MCF 10A (cell line): ENCODE data around the gene XPO6. TPM values are rescaled to one million over a fixed set of nuclear protein-coding genes. Genes with fewer than 3 reads are reported as not detected.

Experiments
- BruUV-seq: library from RNA; stranded (reverse); fragments of 400-500 nt; replicated peaks from 2 replicates; lab custom pipeline; 2021; lab: Mats Ljungman, UMichigan
- CTCF ChIA-PET: fragments of 300-600 bp; sonication (Branson Sonifier 250); formaldehyde crosslinking; extraction: SDS; loops from one replicate; lab custom pipeline; 2021; ENCODE audit warnings: antibody characterized with exemption, inconsistent platforms; lab: Yijun Ruan, JAX
- POLR2A ChIA-PET: fragments of 300-600, 350-650 bp; sonication (Branson Sonifier 250); formaldehyde crosslinking; extraction: SDS; loops from one replicate; lab custom pipeline; 2020; ENCODE audit warnings: antibody characterized with exemption, inconsistent platforms; lab: Yijun Ruan, JAX
- DNase-seq: peaks from one replicate; pipeline ENCODE4 v3.0.0-alpha.2; 2018; ENCODE audit not compliant: unreplicated experiment
- H3K27ac Mint-ChIP-seq: one replicate; pipeline ENCODE4 v1.8.0; 2022; ENCODE audit warnings: mild to moderate bottlenecking, low read depth, mixed read lengths; ENCODE audit not compliant: unreplicated experiment
- H3K27me3 Mint-ChIP-seq: one replicate; pipeline ENCODE4 v1.8.0; 2022; ENCODE audit warnings: mixed read lengths; ENCODE audit not compliant: insufficient read depth, unreplicated experiment
- H3K36me3 Mint-ChIP-seq: one replicate; pipeline ENCODE4 v1.8.0; 2022; ENCODE audit warnings: mild to moderate bottlenecking, moderate library complexity, mixed read lengths; ENCODE audit not compliant: insufficient read depth, unreplicated experiment
- H3K4me1 Mint-ChIP-seq: one replicate; pipeline ENCODE4 v1.8.0; 2022; ENCODE audit warnings: mixed read lengths; ENCODE audit not compliant: insufficient read depth, unreplicated experiment
- H3K4me3 Mint-ChIP-seq: one replicate; pipeline ENCODE4 v1.8.0; 2022; ENCODE audit warnings: mild to moderate bottlenecking, moderate library complexity, mixed read lengths; ENCODE audit not compliant: unreplicated experiment
- H3K9me3 Mint-ChIP-seq: one replicate; pipeline ENCODE4 v1.8.0; 2022; ENCODE audit warnings: mixed read lengths; ENCODE audit not compliant: unreplicated experiment
- intact Hi-C: fragments of 100-400 bp; cut with micrococcal nuclease; formaldehyde crosslinking; loops from 2 replicates; pipeline ENCODE4 v1.14.1; 2022
- total RNA-seq: library from RNA; stranded (reverse); gene quantifications from 2 replicates; pipeline ENCODE4 v1.2.3, GENCODE V29; 2022
- TF ChIP-seq, protein P1 (sequence below): fragments of 200-600 bp; IDR thresholded peaks from one replicate; pipeline ENCODE4 v1.8.0; 2022; ENCODE audit warnings: antibody characterized with exemption, mild to moderate bottlenecking; ENCODE audit not compliant: unreplicated experiment

Gene XPO6
- total RNA-seq, 1 experiment from 2014 or later: 200 TPM

DNA sequence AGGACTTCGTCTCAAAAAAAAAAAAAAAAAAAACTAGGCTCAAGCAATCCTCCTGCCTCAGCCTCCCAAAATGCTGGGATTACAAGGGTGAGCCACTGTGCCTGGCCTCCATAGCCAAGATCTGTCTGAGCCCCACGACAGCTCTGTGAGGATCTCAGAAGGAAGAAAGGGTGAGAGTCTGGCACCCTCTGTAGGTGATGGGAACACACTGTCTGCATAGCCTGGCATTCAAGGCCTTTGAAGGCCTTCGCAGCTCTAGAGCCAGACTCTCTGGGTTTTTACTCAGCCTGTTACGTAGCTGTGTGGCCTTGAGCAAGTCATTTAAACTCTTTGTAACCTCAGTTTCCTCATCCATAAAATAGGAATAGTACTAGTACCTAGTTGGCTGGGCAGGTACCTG, 6.3 kb upstream of the XPO6 start:
- DNase-seq: peak; percentile 67
- intact Hi-C loops: loop anchor here (10.0 kb wide), 1 partner anchor 63 kb away; no protein-coding TSS in a partner anchor
- no TSS peak for BruUV-seq
- Mint-ChIP-seq H3K4me3 (no peak overlapping the region), H3K27me3 (no peaks in the 10 kb centered on the region), H3K9me3 (no peaks in the 10 kb centered on the region), H3K27ac (no peak overlapping the region), H3K36me3 (no peaks in the 10 kb centered on the region), H3K4me1 (no peaks in the 10 kb centered on the region)
- TF ChIP-seq, protein P1, sequence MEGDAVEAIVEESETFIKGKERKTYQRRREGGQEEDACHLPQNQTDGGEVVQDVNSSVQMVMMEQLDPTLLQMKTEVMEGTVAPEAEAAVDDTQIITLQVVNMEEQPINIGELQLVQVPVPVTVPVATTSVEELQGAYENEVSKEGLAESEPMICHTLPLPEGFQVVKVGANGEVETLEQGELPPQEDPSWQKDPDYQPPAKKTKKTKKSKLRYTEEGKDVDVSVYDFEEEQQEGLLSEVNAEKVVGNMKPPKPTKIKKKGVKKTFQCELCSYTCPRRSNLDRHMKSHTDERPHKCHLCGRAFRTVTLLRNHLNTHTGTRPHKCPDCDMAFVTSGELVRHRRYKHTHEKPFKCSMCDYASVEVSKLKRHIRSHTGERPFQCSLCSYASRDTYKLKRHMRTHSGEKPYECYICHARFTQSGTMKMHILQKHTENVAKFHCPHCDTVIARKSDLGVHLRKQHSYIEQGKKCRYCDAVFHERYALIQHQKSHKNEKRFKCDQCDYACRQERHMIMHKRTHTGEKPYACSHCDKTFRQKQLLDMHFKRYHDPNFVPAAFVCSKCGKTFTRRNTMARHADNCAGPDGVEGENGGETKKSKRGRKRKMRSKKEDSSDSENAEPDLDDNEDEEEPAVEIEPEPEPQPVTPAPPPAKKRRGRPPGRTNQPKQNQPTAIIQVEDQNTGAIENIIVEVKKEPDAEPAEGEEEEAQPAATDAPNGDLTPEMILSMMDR: peak; percentile 34
- POLR2A ChIA-PET: no interaction called here
- CTCF ChIA-PET: interaction anchor here (0.6 to 0.9 kb wide), 2 partner anchors 19 to 38 kb away, joined by 4 read pairs; no protein-coding TSS in a partner anchor

DNA sequence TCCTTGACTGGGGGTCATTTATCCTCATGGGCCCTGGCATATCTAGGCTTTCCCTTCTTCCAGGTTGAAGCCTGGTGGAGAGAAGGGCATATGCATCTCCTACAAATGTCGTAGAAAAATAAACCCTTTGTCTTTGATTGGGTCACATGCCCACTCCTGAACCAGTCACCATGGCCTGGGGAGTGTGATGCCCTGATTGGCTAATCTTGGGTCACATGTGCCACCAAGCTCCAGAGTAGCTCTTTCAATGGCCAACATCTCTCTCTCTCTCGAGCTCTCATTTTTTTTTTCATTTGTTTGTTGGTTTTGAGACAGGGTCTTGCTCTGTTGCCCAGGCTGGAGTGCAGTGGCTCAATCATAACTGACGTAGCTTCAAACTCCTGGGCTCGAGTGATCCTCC, 5.6 kb upstream of the XPO6 start:
- Mint-ChIP-seq H3K27me3 (no peaks in the 10 kb centered on the region), H3K4me1 (peaks cover under 1% of the 10 kb centered on the region), H3K9me3 (no peaks in the 10 kb centered on the region), H3K36me3 (no peaks in the 10 kb centered on the region), H3K27ac (no peak overlapping the region), H3K4me3 (no peak overlapping the region)
- ChIA-PET POLR2A (no interaction called here), CTCF (interaction anchor here (0.7 to 1.2 kb wide), 5 partner anchors 19 to 581 kb away, joined by 3 to 4 read pairs (median 4); no protein-coding TSS in a partner anchor)
- TF ChIP-seq, protein P1: no peak
- intact Hi-C loops: loop anchor here (10.0 kb wide), 1 partner anchor 63 kb away; no protein-coding TSS in a partner anchor
- BruUV-seq: no TSS peak
- DNase-seq: no peak

DNA sequence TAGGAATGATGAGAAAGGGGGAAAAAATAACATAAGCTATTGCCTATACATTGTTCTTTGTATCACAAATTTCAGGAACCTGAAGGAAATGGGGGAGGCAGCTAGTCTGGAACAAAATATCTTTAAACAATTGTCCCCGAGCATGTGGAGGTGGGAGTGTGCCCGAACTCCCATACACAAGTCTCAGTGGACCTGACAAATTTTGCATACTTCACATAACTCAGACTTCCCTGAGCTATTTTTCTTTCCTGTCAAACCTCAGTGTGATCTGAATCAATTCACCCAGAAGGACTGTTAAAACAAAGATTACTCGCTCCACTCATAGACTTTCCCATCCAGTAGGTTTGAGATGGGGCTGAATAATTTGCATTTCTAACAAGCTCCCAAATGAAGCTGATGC, 1.6 kb upstream of the XPO6 start:
- TF ChIP-seq, protein P1: no peak
- no TSS peak for BruUV-seq
- Mint-ChIP-seq H3K27ac (no peak overlapping the region), H3K4me3 (no peak overlapping the region), H3K36me3 (peaks cover 13% of the 10 kb centered on the region), H3K9me3 (no peaks in the 10 kb centered on the region), H3K27me3 (no peaks in the 10 kb centered on the region), H3K4me1 (peaks cover 12% of the 10 kb centered on the region)
- intact Hi-C loops: loop anchor here (10.0 kb wide), 1 partner anchor 59 kb away; no protein-coding TSS in a partner anchor
- DNase-seq: no peak
- ChIA-PET CTCF (interaction anchor here (0.6 kb wide), 1 partner anchor 66 kb away, joined by 3 read pairs; no protein-coding TSS in a partner anchor), POLR2A (interaction anchor here (1.1 to 7.5 kb wide), 2 partner anchors 22 to 30 kb away, joined by 4 to 41 read pairs; no protein-coding TSS in a partner anchor)

DNA sequence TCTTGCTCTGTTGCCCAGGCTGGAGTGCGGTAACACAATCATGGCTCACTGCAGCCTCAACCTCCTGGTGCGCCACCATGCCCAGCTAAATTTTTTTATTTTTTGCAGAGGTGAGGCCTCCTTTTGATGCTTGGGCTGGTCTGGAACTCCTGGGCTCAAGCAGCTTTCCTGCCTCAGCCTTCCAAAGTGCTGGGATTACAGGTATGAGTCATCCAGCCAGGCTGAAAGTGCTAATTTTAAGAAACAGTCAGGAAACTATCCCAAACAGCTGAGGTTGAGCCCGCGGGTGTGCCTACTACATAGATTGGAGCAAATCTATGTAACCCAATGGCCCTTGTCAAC, 738 bp upstream of the XPO6 start:
- no peaks in the 10 kb centered on the region for H3K27me3 Mint-ChIP-seq
- intact Hi-C loops: loop anchor here (10.0 kb wide), 1 partner anchor 58 kb away; no protein-coding TSS in a partner anchor
- H3K4me3 Mint-ChIP-seq: peak overlapping the region; percentile 80
- no peak overlapping the region for H3K27ac Mint-ChIP-seq
- POLR2A ChIA-PET: interaction anchor here (0.9 to 7.5 kb wide), 5 partner anchors 18 to 31 kb away, joined by 3 to 41 read pairs (median 4); no protein-coding TSS in a partner anchor
- TF ChIP-seq, protein P1: no peak
- DNase-seq: peak; percentile 51
- H3K9me3 Mint-ChIP-seq: no peaks in the 10 kb centered on the region
- H3K4me1 Mint-ChIP-seq: peaks cover 19% of the 10 kb centered on the region
- no TSS peak for BruUV-seq
- H3K36me3 Mint-ChIP-seq: peaks cover 21% of the 10 kb centered on the region
- CTCF ChIA-PET: no interaction called here
